GM12878 (cell line): ENCODE measurements around the gene MYOZ1. TPM values are rescaled to one million over a fixed set of nuclear protein-coding genes. Genes with fewer than 3 reads are reported as not detected.

Experiments used
- BHLHE40 ChIP-seq, 2 experiments: fragments of 450-650 bp in 1 of 2; IDR thresholded peaks; 2 replicates each; pipeline ENCODE4 v1.6.1; 2011 to 2017; ENCODE audit warnings: low read depth in 2 of 2, borderline replicate concordance in 1 of 2, improper control_type of control experiment in 1 of 2, low read length in 1 of 2, mild to moderate bottlenecking in 1 of 2
- CBX5 ChIP-seq: sonication (generic); IDR thresholded peaks from 2 replicates; pipeline ENCODE4 v1.6.1; 2016; ENCODE audit warnings: low read depth, moderate library complexity, mild to moderate bottlenecking, inconsistent platforms
- GABPA ChIP-seq: IDR thresholded peaks from 2 replicates; pipeline ENCODE4 v1.6.1; 2014; ENCODE audit warnings: antibody characterized with exemption, low read depth, mild to moderate bottlenecking, inconsistent platforms
- IRF3 ChIP-seq: fragments of 450-650 bp; IDR thresholded peaks from 2 replicates; pipeline ENCODE4 v1.6.1; 2014; ENCODE audit warnings: mild to moderate bottlenecking
- KLF5 ChIP-seq: fragments of 450-650 bp; IDR thresholded peaks from 2 replicates; pipeline ENCODE4 v1.6.1; 2014; ENCODE audit warnings: mild to moderate bottlenecking; ENCODE audit not compliant: partially characterized antibody
- POU2F2 ChIP-seq: IDR thresholded peaks from 3 replicates; pipeline ENCODE4 v1.6.1; 2011; ENCODE audit warnings: low read depth, mild to moderate bottlenecking, low read length, borderline replicate concordance
- RCOR1 ChIP-seq: conservative IDR thresholded peaks from 2 replicates; pipeline ENCODE4 v1.6.1; 2012; ENCODE audit warnings: low read depth, low read length, improper control_type of control experiment
- RFX5 ChIP-seq: IDR thresholded peaks from 2 replicates; pipeline ENCODE4 v1.6.1; 2011; ENCODE audit warnings: low read depth, low read length, improper control_type of control experiment
- TARDBP ChIP-seq: IDR thresholded peaks from 2 replicates; pipeline ENCODE4 v1.6.1; 2016; ENCODE audit warnings: borderline replicate concordance
- YBX1 ChIP-seq: fragments of 450-650 bp; IDR thresholded peaks from 2 replicates; pipeline ENCODE4 v1.6.1; 2016; ENCODE audit warnings: antibody characterized with exemption
- YY1 ChIP-seq: IDR thresholded peaks from 2 replicates; pipeline ENCODE4 v1.6.1; 2011; ENCODE audit warnings: low read depth, mild to moderate bottlenecking, low read length
- ZNF384 ChIP-seq: IDR thresholded peaks from 2 replicates; pipeline ENCODE4 v1.6.1; 2012; ENCODE audit warnings: low read depth, mild to moderate bottlenecking, low read length, improper control_type of control experiment, borderline replicate concordance
- polyA plus RNA-seq, 11 experiments: library from polyadenylated mRNA; depleted of rRNA in 4 of 11; unstranded in 6 of 11; stranded (reverse) in 5 of 11; fragments of >200 nt; fragmentation: Nextera tagmentation in 4 of 11; fragmentation: Illumina TruSeq in 1 of 11; extraction: Ambion mirVana in 4 of 11; extraction: Trizol in 1 of 11; gene quantifications; 1 replicate in 1 of 11; 2 replicates in 10 of 11; pipeline versions ENCODE4 v1.2.1 to v1.2.3, GENCODE V29; 2011 to 2016; ENCODE audit warnings: inconsistent platforms in 2 of 11, missing spikeins in 2 of 11, low read depth in 1 of 11
- total RNA-seq, 4 experiments: library from RNA; depleted of rRNA in 3 of 4; stranded (reverse); fragments of >200 nt in 3 of 4; fragmentation: Illumina TruSeq in 1 of 4; extraction: Trizol in 1 of 4; gene quantifications; 2 replicates each; pipeline versions ENCODE4 v1.2.1 to v1.2.3, GENCODE V29; 2013 to 2021
- TF ChIP-seq, protein P1 (sequence below): fragments of 450-650 bp; conservative IDR thresholded peaks from 2 replicates; pipeline ENCODE4 v1.6.1; 2017; ENCODE audit warnings: mild to moderate bottlenecking, moderate library complexity
- TF ChIP-seq, protein P2 (sequence below): fragments of 450-650 bp; formaldehyde crosslinking; IDR thresholded peaks from 2 replicates; pipeline ENCODE4 v1.4.0; 2020; ENCODE audit warnings: mild to moderate bottlenecking, moderate library complexity
- TF ChIP-seq, protein P3 (sequence below): fragments of 450-650 bp; IDR thresholded peaks from 2 replicates; pipeline ENCODE4 v1.6.1; 2017; ENCODE audit warnings: antibody characterized with exemption, mild to moderate bottlenecking, moderate library complexity
- TF ChIP-seq, protein P4 (sequence below): fragments of 150-350 bp; IDR thresholded peaks from 2 replicates; pipeline ENCODE4 v1.6.1; 2016; ENCODE audit warnings: low read depth, low read length

Gene MYOZ1
- total and polyA plus RNA-seq, 10 of the 15 experiments (the other 5 are each of a cell fraction or from before 2014, with no cell fraction given): 0.05 to 2.0 (median 0.62) TPM

GRCh38 chr10:73650537-73651331 lies 9.5 kb upstream of the MYOZ1 start (continued):
- TF ChIP-seq YY1 (no peak; the same call in 1 of the 2 replicates), CBX5 (no peak), BHLHE40 (IDR thresholded peaks at IDR 0.05; ENCODE audit: borderline replicate concordance in 1 of 2, low read depth in 2 of 2, low read length in 1 of 2) (peak; percentile 38 to 55; a peak in 2 of 4 replicates), RFX5 (no peak), RCOR1 (no peak), POU2F2 (peak; percentile 68; the same call in 2 of the 3 replicates), KLF5 (no peak), GABPA (no peak), ZNF384 (no peak), TARDBP (no peak), YBX1 (no peak), IRF3 (no peak)
- TF ChIP-seq, protein P1, sequence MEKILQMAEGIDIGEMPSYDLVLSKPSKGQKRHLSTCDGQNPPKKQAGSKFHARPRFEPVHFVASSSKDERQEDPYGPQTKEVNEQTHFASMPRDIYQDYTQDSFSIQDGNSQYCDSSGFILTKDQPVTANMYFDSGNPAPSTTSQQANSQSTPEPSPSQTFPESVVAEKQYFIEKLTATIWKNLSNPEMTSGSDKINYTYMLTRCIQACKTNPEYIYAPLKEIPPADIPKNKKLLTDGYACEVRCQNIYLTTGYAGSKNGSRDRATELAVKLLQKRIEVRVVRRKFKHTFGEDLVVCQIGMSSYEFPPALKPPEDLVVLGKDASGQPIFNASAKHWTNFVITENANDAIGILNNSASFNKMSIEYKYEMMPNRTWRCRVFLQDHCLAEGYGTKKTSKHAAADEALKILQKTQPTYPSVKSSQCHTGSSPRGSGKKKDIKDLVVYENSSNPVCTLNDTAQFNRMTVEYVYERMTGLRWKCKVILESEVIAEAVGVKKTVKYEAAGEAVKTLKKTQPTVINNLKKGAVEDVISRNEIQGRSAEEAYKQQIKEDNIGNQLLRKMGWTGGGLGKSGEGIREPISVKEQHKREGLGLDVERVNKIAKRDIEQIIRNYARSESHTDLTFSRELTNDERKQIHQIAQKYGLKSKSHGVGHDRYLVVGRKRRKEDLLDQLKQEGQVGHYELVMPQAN: no peak
- TF ChIP-seq, protein P2, sequence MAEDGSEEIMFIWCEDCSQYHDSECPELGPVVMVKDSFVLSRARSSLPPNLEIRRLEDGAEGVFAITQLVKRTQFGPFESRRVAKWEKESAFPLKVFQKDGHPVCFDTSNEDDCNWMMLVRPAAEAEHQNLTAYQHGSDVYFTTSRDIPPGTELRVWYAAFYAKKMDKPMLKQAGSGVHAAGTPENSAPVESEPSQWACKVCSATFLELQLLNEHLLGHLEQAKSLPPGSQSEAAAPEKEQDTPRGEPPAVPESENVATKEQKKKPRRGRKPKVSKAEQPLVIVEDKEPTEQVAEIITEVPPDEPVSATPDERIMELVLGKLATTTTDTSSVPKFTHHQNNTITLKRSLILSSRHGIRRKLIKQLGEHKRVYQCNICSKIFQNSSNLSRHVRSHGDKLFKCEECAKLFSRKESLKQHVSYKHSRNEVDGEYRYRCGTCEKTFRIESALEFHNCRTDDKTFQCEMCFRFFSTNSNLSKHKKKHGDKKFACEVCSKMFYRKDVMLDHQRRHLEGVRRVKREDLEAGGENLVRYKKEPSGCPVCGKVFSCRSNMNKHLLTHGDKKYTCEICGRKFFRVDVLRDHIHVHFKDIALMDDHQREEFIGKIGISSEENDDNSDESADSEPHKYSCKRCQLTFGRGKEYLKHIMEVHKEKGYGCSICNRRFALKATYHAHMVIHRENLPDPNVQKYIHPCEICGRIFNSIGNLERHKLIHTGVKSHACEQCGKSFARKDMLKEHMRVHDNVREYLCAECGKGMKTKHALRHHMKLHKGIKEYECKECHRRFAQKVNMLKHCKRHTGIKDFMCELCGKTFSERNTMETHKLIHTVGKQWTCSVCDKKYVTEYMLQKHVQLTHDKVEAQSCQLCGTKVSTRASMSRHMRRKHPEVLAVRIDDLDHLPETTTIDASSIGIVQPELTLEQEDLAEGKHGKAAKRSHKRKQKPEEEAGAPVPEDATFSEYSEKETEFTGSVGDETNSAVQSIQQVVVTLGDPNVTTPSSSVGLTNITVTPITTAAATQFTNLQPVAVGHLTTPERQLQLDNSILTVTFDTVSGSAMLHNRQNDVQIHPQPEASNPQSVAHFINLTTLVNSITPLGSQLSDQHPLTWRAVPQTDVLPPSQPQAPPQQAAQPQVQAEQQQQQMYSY (CRISPR knock-in tag): no peak
- TF ChIP-seq, protein P3, sequence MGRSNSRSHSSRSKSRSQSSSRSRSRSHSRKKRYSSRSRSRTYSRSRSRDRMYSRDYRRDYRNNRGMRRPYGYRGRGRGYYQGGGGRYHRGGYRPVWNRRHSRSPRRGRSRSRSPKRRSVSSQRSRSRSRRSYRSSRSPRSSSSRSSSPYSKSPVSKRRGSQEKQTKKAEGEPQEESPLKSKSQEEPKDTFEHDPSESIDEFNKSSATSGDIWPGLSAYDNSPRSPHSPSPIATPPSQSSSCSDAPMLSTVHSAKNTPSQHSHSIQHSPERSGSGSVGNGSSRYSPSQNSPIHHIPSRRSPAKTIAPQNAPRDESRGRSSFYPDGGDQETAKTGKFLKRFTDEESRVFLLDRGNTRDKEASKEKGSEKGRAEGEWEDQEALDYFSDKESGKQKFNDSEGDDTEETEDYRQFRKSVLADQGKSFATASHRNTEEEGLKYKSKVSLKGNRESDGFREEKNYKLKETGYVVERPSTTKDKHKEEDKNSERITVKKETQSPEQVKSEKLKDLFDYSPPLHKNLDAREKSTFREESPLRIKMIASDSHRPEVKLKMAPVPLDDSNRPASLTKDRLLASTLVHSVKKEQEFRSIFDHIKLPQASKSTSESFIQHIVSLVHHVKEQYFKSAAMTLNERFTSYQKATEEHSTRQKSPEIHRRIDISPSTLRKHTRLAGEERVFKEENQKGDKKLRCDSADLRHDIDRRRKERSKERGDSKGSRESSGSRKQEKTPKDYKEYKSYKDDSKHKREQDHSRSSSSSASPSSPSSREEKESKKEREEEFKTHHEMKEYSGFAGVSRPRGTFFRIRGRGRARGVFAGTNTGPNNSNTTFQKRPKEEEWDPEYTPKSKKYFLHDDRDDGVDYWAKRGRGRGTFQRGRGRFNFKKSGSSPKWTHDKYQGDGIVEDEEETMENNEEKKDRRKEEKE: no peak
- TF ChIP-seq, protein P4, sequence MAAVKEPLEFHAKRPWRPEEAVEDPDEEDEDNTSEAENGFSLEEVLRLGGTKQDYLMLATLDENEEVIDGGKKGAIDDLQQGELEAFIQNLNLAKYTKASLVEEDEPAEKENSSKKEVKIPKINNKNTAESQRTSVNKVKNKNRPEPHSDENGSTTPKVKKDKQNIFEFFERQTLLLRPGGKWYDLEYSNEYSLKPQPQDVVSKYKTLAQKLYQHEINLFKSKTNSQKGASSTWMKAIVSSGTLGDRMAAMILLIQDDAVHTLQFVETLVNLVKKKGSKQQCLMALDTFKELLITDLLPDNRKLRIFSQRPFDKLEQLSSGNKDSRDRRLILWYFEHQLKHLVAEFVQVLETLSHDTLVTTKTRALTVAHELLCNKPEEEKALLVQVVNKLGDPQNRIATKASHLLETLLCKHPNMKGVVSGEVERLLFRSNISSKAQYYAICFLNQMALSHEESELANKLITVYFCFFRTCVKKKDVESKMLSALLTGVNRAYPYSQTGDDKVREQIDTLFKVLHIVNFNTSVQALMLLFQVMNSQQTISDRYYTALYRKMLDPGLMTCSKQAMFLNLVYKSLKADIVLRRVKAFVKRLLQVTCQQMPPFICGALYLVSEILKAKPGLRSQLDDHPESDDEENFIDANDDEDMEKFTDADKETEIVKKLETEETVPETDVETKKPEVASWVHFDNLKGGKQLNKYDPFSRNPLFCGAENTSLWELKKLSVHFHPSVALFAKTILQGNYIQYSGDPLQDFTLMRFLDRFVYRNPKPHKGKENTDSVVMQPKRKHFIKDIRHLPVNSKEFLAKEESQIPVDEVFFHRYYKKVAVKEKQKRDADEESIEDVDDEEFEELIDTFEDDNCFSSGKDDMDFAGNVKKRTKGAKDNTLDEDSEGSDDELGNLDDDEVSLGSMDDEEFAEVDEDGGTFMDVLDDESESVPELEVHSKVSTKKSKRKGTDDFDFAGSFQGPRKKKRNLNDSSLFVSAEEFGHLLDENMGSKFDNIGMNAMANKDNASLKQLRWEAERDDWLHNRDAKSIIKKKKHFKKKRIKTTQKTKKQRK: no peak
